ENCODE measurements around the gene WLS. TPM values are rescaled to one million over a fixed set of nuclear protein-coding genes. Genes with fewer than 3 reads are reported as not detected.

Gene WLS
- total RNA-seq, 6 experiments from 2014 or later = 9.3 to 36.0 (median 25.8) TPM

DNA sequence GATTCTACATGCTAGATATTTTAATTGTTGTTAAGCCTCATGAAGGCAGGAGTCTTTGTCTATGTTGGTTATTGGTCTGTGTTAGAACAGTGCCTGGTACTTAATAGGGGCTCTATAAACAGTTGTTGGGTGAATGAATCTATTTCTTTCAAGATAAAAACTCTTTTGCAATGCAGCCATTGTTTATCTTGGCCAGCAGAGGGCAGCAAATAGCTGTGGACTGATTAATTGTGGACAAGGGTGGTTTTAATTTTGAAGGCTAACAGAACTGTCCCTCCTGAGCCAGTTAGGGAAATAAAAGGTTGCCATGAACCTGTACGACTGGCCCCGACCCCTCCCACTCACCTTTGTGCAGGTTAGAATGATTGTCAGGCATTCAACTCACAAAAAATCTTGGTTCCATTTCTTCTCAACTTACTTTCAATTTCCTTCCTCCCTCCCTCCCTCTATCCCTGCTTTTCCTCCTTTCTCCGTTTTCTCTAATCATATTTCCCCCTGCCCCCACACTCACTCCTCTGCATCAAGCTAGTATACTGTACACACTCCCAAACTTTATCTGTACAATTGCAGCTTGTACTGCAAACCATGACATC, 115.6 kb downstream of the WLS start:
- 0% methylated on average over 2 of the region's 3 CpGs for WGBS (ENCODE audit: insufficient coverage, low coverage, low lambda C conversion rate, missing lambda C conversion rate)
- intact Hi-C loops (cut with DNase I) = loop anchor here (2.0 to 10.0 kb wide), 2 partner anchors 204 to 208 kb away; no protein-coding TSS in a partner anchor
- peak; percentile 52 to 68 (median 66) for ATAC-seq
- Histone ChIP-seq H3K27me3 (no peaks in the 10 kb centered on the region), H3K36me3 (no peaks in the 10 kb centered on the region), H3K4me1 (no peaks in the 10 kb centered on the region), H3K27ac (no peak overlapping the region), H3K4me3 (peak overlapping the region in 1 of 3 donors; percentile 7), H3K9me3 (no peaks in the 10 kb centered on the region)
- peak in 1 of 3 donors; percentile 52 for DNase-seq
- no peak for TF ChIP-seq POLR2A (IDR thresholded peaks at IDR 0.05)
- TF ChIP-seq, protein P1, sequence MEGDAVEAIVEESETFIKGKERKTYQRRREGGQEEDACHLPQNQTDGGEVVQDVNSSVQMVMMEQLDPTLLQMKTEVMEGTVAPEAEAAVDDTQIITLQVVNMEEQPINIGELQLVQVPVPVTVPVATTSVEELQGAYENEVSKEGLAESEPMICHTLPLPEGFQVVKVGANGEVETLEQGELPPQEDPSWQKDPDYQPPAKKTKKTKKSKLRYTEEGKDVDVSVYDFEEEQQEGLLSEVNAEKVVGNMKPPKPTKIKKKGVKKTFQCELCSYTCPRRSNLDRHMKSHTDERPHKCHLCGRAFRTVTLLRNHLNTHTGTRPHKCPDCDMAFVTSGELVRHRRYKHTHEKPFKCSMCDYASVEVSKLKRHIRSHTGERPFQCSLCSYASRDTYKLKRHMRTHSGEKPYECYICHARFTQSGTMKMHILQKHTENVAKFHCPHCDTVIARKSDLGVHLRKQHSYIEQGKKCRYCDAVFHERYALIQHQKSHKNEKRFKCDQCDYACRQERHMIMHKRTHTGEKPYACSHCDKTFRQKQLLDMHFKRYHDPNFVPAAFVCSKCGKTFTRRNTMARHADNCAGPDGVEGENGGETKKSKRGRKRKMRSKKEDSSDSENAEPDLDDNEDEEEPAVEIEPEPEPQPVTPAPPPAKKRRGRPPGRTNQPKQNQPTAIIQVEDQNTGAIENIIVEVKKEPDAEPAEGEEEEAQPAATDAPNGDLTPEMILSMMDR (IDR thresholded peaks at IDR 0.05) = peak; percentile 82 to 89 (median 82)

DNA sequence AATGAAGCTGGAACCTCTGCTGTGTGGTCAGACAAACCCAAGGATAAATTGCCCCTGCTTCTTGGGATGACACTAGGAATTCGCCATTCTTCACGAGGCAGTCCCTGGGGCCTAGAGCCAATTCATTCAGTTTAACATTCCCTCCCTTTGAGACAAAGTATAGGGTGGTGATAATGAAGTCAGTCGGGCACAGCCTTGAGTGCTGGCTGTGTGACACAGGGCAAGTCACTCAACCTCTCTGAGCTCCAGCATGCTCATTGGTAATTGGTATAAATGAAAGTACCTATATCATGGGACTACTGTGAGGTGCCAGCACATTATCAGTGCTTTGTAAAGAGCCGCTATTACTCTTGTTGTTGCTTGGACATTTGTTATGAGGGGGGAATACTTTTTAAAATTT, 117.0 kb downstream of the WLS start:
- H3K4me1 ChIP-seq = no peaks in the 10 kb centered on the region
- no peak overlapping the region for H3K27ac ChIP-seq
- H3K36me3 ChIP-seq = no peaks in the 10 kb centered on the region
- WGBS (ENCODE audit: insufficient coverage, low coverage, low lambda C conversion rate, missing lambda C conversion rate) = 78% methylated on average over 4 of the region's 4 CpGs
- no peaks in the 10 kb centered on the region for H3K27me3 ChIP-seq
- intact Hi-C loops (cut with DNase I) = loop anchor here in 1 of 2 donors (10.0 kb wide), 1 partner anchor 209 kb away; no protein-coding TSS in a partner anchor
- no peak for ATAC-seq
- no peak for DNase-seq
- no peak for TF ChIP-seq POLR2A (IDR thresholded peaks at IDR 0.05)
- TF ChIP-seq, protein P1 (IDR thresholded peaks at IDR 0.05) = no peak
- no peaks in the 10 kb centered on the region for H3K9me3 ChIP-seq
- no peak overlapping the region for H3K4me3 ChIP-seq

DNA sequence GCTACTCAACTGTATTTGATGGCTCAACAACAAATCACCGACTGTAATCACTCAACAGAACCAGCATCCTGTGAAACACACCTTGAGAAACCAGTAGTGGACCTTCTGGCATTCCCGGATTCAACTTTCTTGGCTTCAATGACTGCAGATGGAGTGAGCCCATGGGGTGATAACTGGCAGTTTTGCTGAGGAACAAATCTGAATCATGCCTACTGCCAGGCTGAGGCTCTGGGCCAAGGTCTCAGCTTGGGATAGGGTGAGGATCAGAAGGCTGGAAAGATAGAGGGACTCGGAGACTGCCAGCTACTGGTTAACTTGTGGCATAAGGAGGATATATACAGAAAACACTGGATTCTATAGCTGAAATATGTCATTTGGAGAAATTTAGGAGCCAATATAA, 118.4 kb downstream of the WLS start:
- no peak overlapping the region for H3K4me3 ChIP-seq
- H3K27ac ChIP-seq = no peak overlapping the region
- WGBS (ENCODE audit: insufficient coverage, low coverage, low lambda C conversion rate, missing lambda C conversion rate) = 89% methylated on average over 3 of the region's 3 CpGs
- DNase-seq = no peak
- no peaks in the 10 kb centered on the region for H3K9me3 ChIP-seq
- no peak for ATAC-seq
- no peaks in the 10 kb centered on the region for H3K36me3 ChIP-seq
- no peaks in the 10 kb centered on the region for H3K27me3 ChIP-seq
- H3K4me1 ChIP-seq = no peaks in the 10 kb centered on the region
- TF ChIP-seq, protein P1 (IDR thresholded peaks at IDR 0.05) = no peak
- no peak for TF ChIP-seq POLR2A (IDR thresholded peaks at IDR 0.05)
- intact Hi-C loops (cut with DNase I) = loop anchor here in 1 of 2 donors (10.0 kb wide), 1 partner anchor 211 kb away; no protein-coding TSS in a partner anchor

DNA sequence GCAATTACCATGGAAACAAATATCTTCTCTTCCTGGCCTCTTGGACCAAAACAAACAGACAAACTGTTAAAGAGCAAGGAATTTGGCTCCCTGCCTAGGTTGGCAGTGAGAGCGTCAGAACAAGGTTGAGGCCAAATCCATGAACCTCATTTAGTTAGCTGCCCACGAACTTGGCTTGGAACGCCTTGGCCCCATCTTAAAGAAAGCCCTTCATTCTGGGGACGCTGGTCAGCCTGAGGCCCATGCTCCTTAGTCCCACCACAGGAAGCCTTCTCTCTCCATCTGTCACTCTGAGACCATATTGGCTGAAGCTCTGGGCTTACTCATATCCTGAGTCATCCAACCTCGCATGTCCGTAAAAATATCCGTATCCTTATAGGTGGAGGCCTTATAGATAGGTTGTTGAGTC, 119.5 kb downstream of the WLS start:
- H3K4me1 ChIP-seq = no peaks in the 10 kb centered on the region
- peak in 1 of 4 donors; percentile 16 for ATAC-seq
- intact Hi-C loops (cut with DNase I) = loop anchor here in 1 of 2 donors (10.0 kb wide), 1 partner anchor 212 kb away; no protein-coding TSS in a partner anchor

More for the DNA sequence above, 119.5 kb downstream of the WLS start:
- no peak for TF ChIP-seq POLR2A (IDR thresholded peaks at IDR 0.05)
- TF ChIP-seq, protein P1 (IDR thresholded peaks at IDR 0.05) = no peak
- 60% methylated on average over 7 of the region's 7 CpGs for WGBS (ENCODE audit: insufficient coverage, low coverage, low lambda C conversion rate, missing lambda C conversion rate)
- Histone ChIP-seq H3K36me3 (no peaks in the 10 kb centered on the region), H3K4me3 (no peak overlapping the region), H3K27ac (no peak overlapping the region), H3K9me3 (no peaks in the 10 kb centered on the region), H3K27me3 (no peaks in the 10 kb centered on the region)
- DNase-seq = no peak
